ENCODE data around the gene SLC9A7.

SLC9A7 gene

DNA sequence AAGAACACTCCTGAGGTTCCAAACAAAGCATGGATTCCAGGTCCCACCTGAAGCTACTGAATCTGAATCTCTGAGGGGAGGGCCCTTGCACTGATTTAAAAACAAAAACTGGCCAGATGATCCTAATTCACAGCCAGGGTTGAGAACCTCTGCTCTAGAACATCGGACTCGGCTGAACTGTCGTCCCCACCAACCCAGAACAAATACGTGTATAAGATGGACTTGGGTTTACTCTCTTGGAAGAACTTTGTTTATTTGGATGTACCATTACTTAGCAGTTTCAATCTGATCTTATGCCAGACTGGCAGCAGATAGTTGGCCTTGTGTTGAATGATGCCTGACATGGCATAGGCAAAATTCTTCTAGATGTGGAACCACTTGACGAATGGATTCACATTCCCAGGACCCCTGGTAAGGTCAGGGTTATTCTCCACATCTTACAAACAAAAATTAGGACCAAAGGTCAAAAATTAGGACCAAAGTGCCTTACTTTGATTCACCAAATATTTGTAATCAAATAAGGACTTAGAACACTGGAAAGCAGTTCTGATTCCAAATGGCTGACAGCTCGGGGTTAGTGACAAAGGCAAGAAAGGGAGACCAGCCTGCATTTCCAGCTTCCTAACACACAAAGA, 156.3 kb downstream of the SLC9A7 start:
- TF ChIP-seq SIN3A (IDR thresholded peaks at IDR 0.05; ENCODE audit: borderline replicate concordance, insufficient read depth, low read length) (no peak), POLR2AphosphoS5 (IDR thresholded peaks at IDR 0.05; ENCODE audit: low read depth, low read length) (no peak), TAF1 (IDR thresholded peaks at IDR 0.05; ENCODE audit: borderline replicate concordance, insufficient read depth, low read length) (no peak), FOXP2 (optimal IDR thresholded peaks at IDR 0.05; ENCODE audit: borderline replicate concordance, extremely low read depth, extremely low read length, insufficient read depth) (no peak)
- TF ChIP-seq, protein P1, sequence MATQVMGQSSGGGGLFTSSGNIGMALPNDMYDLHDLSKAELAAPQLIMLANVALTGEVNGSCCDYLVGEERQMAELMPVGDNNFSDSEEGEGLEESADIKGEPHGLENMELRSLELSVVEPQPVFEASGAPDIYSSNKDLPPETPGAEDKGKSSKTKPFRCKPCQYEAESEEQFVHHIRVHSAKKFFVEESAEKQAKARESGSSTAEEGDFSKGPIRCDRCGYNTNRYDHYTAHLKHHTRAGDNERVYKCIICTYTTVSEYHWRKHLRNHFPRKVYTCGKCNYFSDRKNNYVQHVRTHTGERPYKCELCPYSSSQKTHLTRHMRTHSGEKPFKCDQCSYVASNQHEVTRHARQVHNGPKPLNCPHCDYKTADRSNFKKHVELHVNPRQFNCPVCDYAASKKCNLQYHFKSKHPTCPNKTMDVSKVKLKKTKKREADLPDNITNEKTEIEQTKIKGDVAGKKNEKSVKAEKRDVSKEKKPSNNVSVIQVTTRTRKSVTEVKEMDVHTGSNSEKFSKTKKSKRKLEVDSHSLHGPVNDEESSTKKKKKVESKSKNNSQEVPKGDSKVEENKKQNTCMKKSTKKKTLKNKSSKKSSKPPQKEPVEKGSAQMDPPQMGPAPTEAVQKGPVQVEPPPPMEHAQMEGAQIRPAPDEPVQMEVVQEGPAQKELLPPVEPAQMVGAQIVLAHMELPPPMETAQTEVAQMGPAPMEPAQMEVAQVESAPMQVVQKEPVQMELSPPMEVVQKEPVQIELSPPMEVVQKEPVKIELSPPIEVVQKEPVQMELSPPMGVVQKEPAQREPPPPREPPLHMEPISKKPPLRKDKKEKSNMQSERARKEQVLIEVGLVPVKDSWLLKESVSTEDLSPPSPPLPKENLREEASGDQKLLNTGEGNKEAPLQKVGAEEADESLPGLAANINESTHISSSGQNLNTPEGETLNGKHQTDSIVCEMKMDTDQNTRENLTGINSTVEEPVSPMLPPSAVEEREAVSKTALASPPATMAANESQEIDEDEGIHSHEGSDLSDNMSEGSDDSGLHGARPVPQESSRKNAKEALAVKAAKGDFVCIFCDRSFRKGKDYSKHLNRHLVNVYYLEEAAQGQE (IDR thresholded peaks at IDR 0.05; ENCODE audit: insufficient read depth in 1 of 2, low read depth in 2 of 2, low read length in 2 of 2) = no peak

DNA sequence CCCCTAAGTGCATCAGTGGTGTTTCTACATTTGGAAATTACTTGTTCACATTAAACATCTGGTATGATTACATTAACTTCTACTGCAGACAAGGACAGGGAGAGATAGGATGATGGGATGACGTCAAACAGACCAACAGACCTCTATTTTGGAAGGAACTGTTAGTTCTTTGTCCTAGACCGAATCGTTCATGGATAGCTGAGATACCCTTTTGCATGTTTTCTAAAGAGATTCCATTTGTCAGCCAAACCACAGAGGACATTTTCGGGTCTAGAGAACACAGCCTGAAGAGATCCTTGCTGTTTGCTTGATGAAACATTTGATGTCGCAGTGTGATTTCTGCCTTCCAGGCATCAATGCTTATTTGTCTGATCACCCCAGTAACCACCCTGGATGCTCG, 157.6 kb downstream of the SLC9A7 start:
- TF ChIP-seq FOXP2 (optimal IDR thresholded peaks at IDR 0.05; ENCODE audit: borderline replicate concordance, extremely low read depth, extremely low read length, insufficient read depth) (no peak), POLR2AphosphoS5 (IDR thresholded peaks at IDR 0.05; ENCODE audit: low read depth, low read length) (no peak), TAF1 (IDR thresholded peaks at IDR 0.05; ENCODE audit: borderline replicate concordance, insufficient read depth, low read length) (no peak), SIN3A (IDR thresholded peaks at IDR 0.05; ENCODE audit: borderline replicate concordance, insufficient read depth, low read length) (no peak)
- TF ChIP-seq, protein P1 (IDR thresholded peaks at IDR 0.05; ENCODE audit: insufficient read depth in 1 of 2, low read depth in 2 of 2, low read length in 2 of 2) = no peak

DNA sequence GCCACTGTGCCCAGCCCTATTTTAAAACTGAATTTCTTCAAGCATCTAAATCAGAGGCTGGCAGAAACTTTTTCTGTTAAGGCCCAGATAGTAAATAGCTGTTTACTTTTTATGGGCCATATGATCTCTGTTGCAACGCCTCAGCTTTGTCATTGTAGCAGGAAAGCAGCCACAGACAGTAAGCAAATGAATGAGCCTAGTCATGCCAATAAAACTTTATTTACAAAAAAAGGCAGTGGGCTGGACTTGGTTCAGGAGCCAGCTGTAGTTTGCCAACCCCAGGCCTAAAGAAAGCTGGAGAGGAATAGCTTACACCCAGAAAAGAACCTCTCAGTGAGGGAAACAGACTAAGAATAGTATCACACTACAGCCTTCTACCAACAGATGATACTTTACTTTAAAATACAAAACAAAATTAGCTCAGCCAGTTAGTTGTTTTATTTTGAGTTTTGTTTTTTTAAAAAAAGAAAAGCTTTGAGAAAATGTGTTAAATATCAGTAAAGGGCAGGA, 159.8 kb downstream of the SLC9A7 start:
- TF ChIP-seq FOXP2 (optimal IDR thresholded peaks at IDR 0.05; ENCODE audit: borderline replicate concordance, extremely low read depth, extremely low read length, insufficient read depth) = no peak
- no peak for TF ChIP-seq POLR2AphosphoS5 (IDR thresholded peaks at IDR 0.05; ENCODE audit: low read depth, low read length)
- no peak for TF ChIP-seq SIN3A (IDR thresholded peaks at IDR 0.05; ENCODE audit: borderline replicate concordance, insufficient read depth, low read length)
- TF ChIP-seq, protein P1 (IDR thresholded peaks at IDR 0.05; ENCODE audit: insufficient read depth in 1 of 2, low read depth in 2 of 2, low read length in 2 of 2) = no peak
- no peak for TF ChIP-seq TAF1 (IDR thresholded peaks at IDR 0.05; ENCODE audit: borderline replicate concordance, insufficient read depth, low read length)

DNA sequence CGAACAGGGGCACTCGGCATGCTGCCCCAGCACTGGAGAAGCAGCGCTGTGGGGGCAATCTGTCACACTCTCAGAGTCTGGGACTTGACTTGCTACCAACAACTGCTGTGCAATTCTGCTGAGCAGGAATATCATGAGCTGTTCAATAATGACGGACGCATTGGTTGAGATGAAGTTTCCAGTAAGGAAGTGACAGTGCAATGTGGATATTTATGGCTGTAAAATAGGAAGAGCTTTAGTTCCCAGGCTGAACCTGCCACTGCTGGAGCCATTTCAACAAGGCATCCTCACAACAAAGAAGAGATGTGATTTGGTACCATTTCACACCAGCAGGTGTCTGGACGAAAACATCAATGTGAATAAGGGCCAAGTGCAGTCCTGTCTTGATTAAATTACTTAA, 161.1 kb downstream of the SLC9A7 start:
- TF ChIP-seq TAF1 (IDR thresholded peaks at IDR 0.05; ENCODE audit: borderline replicate concordance, insufficient read depth, low read length) = no peak

DNA sequence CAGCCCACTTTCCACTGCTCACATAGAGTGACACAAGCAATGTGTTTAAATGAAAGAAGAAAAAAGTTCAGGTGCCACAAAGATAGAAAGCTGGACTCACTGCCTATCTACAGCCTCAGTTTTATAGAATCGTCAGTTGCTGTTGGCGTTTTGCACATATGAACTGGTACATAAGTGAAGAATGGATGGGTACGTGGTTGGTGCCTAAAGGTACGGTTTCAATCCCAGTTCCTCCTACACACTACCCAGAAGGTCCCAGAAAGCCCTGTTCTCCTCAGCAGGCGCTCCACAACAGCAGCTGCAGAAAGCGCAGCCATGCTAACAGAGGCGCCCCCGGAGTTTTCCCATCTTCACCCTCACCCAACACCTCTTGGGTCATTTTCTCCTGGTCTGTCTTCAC, 161.7 kb downstream of the SLC9A7 start:
- no peak for TF ChIP-seq SIN3A (IDR thresholded peaks at IDR 0.05; ENCODE audit: borderline replicate concordance, insufficient read depth, low read length)
- TF ChIP-seq, protein P1 (IDR thresholded peaks at IDR 0.05; ENCODE audit: insufficient read depth in 1 of 2, low read depth in 2 of 2, low read length in 2 of 2) = no peak
